ENCODE results near the gene IMPA2.
"Not testable (repeated sequence)": the region's sequence is repeated elsewhere in the genome, so short reads cannot be mapped to it uniquely, and the experiment has no call there.

IMPA2 gene

DNA sequence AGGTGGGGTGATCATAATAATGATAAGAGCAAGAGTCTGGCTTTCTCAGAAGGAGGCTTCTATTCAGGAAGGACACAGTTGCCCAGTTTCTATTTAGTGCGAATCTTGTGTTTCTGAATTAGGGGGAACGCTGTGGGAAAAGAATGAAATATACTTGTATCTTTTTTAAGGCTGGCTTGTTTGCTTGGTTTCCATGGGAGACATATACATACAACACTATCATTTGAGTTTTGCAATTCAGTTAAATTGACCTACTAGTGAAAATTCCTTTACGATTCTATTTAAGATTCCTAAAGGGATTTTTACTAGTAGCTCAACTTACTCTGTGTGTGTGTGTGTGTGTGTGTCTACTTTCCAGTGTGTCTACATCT is 87.6 kb downstream of the IMPA2 start:
- no peak for DNase-seq (ENCODE audit: extremely low read depth, low read depth)
- TF ChIP-seq, protein P1, sequence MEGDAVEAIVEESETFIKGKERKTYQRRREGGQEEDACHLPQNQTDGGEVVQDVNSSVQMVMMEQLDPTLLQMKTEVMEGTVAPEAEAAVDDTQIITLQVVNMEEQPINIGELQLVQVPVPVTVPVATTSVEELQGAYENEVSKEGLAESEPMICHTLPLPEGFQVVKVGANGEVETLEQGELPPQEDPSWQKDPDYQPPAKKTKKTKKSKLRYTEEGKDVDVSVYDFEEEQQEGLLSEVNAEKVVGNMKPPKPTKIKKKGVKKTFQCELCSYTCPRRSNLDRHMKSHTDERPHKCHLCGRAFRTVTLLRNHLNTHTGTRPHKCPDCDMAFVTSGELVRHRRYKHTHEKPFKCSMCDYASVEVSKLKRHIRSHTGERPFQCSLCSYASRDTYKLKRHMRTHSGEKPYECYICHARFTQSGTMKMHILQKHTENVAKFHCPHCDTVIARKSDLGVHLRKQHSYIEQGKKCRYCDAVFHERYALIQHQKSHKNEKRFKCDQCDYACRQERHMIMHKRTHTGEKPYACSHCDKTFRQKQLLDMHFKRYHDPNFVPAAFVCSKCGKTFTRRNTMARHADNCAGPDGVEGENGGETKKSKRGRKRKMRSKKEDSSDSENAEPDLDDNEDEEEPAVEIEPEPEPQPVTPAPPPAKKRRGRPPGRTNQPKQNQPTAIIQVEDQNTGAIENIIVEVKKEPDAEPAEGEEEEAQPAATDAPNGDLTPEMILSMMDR (IDR thresholded peaks at IDR 0.05; ENCODE audit: low read depth, low read length): no peak

DNA sequence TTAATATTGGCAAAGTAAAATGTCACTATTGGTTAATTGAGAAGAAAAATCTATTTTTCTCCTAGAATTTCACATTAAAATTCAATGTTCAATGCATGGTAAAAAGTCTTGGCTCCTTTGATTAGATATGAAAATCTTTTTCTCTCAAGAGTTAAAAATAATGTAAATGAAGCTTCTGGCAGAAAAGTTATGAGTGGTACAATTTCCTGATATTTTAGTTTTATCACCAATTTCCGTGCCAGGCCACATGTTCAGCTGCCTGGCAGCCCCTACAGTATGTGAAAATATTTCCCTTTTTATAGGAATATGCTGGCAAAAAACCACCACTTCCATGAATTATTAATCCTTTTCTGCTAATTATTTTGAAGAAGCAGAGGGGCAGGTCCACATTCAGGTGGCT is 89.8 kb downstream of the IMPA2 start:
- DNase-seq (ENCODE audit: extremely low read depth, low read depth): not testable (repeated sequence)

DNA sequence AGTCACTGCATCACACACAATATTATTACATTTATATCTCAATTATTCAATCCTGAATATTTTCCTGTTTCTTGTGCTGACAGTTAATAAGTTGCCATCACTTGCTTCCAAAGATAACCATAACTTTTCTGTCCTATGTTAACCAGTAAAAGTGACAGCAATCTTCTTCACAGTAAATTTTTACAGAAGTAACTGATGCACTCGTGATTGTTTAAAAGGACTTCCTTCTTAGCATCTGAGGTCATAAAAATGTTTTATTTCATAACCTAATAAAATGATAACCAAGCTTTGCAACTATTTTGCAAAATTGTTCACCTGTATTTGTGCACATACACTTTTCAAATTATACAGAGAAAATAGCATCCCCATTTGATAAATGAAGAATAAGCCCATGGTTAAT is 91.7 kb downstream of the IMPA2 start:
- no peak for DNase-seq (ENCODE audit: extremely low read depth, low read depth)
- TF ChIP-seq, protein P1 (IDR thresholded peaks at IDR 0.05; ENCODE audit: low read depth, low read length): no peak

DNA sequence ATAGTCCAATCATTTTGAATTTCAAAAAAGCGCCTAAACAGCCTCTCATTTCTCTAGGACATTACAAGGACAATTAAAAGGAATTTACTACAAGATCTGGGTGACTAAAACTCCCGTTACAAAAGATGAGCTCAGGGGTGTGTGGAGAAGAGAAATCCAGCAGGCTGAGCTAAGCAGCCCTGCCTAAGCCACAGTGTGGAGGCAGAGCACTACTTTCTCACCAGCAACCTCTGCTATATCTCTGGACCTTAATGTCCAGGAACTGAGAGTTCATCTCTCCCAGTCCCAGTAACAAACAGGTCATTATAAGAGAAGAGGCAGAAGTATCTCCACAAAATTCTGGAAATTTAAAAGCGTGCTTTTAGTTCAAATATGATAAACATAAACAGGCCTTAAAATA is 93.4 kb downstream of the IMPA2 start:
- TF ChIP-seq, protein P1 (IDR thresholded peaks at IDR 0.05; ENCODE audit: low read depth, low read length): no peak; the same call in none of the 2 replicates
- DNase-seq (ENCODE audit: extremely low read depth, low read depth): no peak

DNA sequence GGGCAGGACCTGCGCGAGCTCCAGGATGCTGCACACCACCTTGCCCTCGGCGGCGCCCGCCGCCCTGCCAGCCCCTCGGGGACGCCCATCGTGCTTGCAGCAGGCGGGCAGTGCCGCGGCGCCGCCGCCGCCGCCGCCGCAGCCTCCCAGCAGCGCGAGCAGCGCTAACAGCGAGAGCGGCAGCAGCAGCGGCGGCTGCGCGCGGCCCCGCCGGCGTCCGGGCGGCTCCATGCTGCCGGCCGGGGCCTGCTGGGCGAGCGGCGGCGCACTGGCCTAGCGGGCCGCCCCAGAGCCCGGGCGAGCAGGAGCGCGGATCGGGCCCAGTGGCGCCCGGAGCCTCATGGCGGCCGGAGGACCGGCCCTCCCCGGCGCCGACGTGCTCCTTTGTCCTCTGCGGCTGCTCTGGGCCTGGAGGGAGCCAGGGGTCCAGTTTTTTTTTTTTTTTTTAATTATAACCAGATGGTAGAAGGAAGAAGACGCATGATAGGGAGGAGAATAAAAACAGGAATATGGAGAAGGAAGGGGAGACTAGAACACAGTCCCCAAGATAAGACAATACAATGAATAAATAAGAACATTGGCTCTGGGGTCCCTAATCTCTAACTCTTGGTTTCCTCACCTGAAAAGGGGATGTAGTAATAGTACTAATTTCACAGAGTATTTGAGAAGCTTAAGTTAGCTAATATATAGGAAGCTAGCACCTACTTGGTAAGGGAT is 95.3 kb downstream of the IMPA2 start:
- no peak for DNase-seq (ENCODE audit: extremely low read depth, low read depth)
- TF ChIP-seq, protein P1 (IDR thresholded peaks at IDR 0.05; ENCODE audit: low read depth, low read length): no peak

DNA sequence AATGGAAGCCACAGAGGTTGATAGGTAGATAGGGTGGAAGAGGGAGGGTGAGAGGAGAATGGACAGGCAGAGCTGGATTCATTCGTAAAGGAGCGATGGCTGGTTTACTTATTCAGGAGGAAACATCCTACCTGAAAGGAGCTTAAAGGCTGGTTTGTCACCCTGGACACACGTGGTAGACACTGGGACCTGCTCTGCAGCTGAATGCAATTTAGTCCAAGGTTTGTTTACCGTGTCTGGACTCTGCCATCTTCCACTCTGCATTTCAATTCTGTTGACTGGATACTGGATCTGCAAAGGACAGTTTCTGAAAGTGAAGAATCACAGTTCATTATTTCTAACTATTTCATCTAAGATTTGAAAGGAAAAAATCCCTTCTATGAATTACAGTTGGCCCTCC is 96.7 kb downstream of the IMPA2 start:
- not testable (repeated sequence) for DNase-seq (ENCODE audit: extremely low read depth, low read depth)

DNA sequence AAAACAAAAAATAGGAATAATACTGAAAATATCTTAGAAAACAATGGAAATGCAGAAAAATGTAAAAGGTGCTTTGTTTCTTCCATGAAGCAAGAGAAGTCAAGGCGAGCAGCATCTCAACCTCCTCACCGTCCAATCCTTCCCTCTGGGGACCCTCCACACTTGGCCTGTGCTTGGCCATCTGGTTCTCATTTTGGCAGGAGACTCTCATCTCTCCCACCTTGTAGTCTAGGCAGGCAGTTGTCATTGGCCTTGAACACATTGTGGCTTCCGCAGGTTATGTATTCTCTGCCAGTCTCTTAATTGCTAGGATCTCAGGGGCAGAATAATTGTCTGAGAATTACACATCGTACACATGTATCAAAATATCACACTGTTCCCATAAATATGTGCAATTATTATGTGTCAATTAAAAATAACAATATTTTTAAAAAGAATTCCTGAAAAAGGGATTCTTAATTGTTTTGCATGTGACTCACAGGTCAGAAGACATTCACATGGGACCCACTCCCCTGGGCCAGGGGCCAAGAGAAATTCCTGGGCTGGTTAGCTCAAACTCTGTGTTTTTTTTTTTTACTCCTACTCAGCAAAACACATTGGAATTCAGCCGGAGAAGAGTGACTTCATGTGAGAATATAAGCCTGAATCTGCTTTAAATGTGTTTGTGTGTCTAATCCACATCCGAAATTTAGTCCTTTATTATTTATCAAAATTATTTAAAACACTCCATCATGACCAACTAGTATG is 98.4 kb downstream of the IMPA2 start:
- TF ChIP-seq, protein P1 (IDR thresholded peaks at IDR 0.05; ENCODE audit: low read depth, low read length): no peak
- DNase-seq (ENCODE audit: extremely low read depth, low read depth): no peak
